K562 (cell line): Measurements from ENCODE around the gene C1QTNF7. TPM values are rescaled to one million over a fixed set of nuclear protein-coding genes. Genes with fewer than 3 reads are reported as not detected.

Source experiments
- ATAC-seq: fragments of 200-7000 bp; cut with Tn5 transposase; 3 replicates; pipeline ENCODE4 v1.9.1; 2020; ENCODE audit warnings: moderate library complexity
- BruUV-seq: library from RNA; stranded (reverse); fragments of 400-500 nt; replicated peaks from 2 replicates; lab custom pipeline; 2021; lab: Mats Ljungman, UMichigan
- CTCF ChIA-PET: fragments of 300-600 bp; formaldehyde crosslinking; extraction: SDS; loops from one replicate; lab custom pipeline; 2021; ENCODE audit warnings: low intra/inter-chr PET ratio; lab: Yijun Ruan, JAX
- POLR2A ChIA-PET: fragments of 300-600, 350-650 bp; sonication (Branson Sonifier 250); formaldehyde crosslinking; extraction: SDS; loops from one replicate; lab custom pipeline; 2021; ENCODE audit warnings: antibody characterized with exemption, inconsistent platforms; lab: Yijun Ruan, JAX
- DNase-seq, 4 experiments: peaks; one replicate each; pipeline versions ENCODE4 v3.0.0 to v3.0.0-alpha.2; 2011 to 2018; ENCODE audit warnings: low spot score in 3 of 4, mixed read lengths in 3 of 4; ENCODE audit errors: extremely low read depth in 1 of 4
- FAIRE-seq: peaks from 2 replicates; lab custom pipeline; 2011; peaks lifted over from hg19 to GRCh38; lab: Jason Lieb, UNC
- H2AFZ ChIP-seq: 2 replicates; pipeline ENCODE4 v1.6.0; 2011; ENCODE audit warnings: low read depth, low read length, control low read depth, inconsistent platforms
- H3K27ac ChIP-seq: fragments of 200-600 bp; 3 replicates; pipeline ENCODE4 v1.8.0; 2011; ENCODE audit warnings: low read depth, mild to moderate bottlenecking, control low read depth, inconsistent platforms, low read length, moderate library complexity, mixed read lengths; ENCODE audit errors: extremely low read depth
- H3K27me3 ChIP-seq, 2 experiments: fragments of 300-600 bp in 1 of 2; 2 replicates in 1 of 2; 3 replicates in 1 of 2; pipeline versions ENCODE4 v1.6.0 to v1.8.0; 2011; ENCODE audit warnings: inconsistent platforms in 2 of 2, low read length in 2 of 2, mild to moderate bottlenecking in 1 of 2, mixed read lengths in 1 of 2, moderate library complexity in 1 of 2; ENCODE audit not compliant: control insufficient read depth in 2 of 2, insufficient read depth in 2 of 2
- H3K36me3 ChIP-seq: fragments of 300-600 bp; 3 replicates; pipeline ENCODE4 v1.8.0; 2011; ENCODE audit warnings: mild to moderate bottlenecking, low read length, inconsistent platforms; ENCODE audit not compliant: control insufficient read depth, insufficient read depth
- H3K4me1 ChIP-seq, 2 experiments: fragments of 200-600 bp in 1 of 2; replicated peaks in 1 of 2; 2 replicates in 1 of 2; 3 replicates in 1 of 2; pipeline versions ENCODE4 v1.5.1 to v1.8.0; 2011; ENCODE audit warnings: inconsistent platforms in 2 of 2, low read length in 2 of 2, mild to moderate bottlenecking in 1 of 2, mixed read lengths in 1 of 2, moderate library complexity in 1 of 2; ENCODE audit not compliant: control insufficient read depth in 2 of 2, insufficient read depth in 2 of 2
- H3K4me2 ChIP-seq: 2 replicates; pipeline ENCODE4 v1.6.1; 2011; ENCODE audit warnings: low read length, control low read depth, inconsistent platforms, mixed read lengths; ENCODE audit not compliant: insufficient read depth
- H3K4me3 ChIP-seq: fragments of 200-600 bp; sonication (generic), shearing (Covaris generic); 2 replicates; pipeline ENCODE4 v1.5.1; 2016; ENCODE audit warnings: control low read depth, inconsistent platforms
- H3K79me2 ChIP-seq: fragments of 200-600 bp; 3 replicates; pipeline ENCODE4 v1.8.0; 2011; ENCODE audit warnings: low read length, inconsistent platforms; ENCODE audit not compliant: control insufficient read depth, insufficient read depth
- H3K9ac ChIP-seq, 2 experiments: 2 replicates each; pipeline versions ENCODE4 v1.6.0 to v1.6.1; 2011; ENCODE audit warnings: low read depth in 2 of 2, low read length in 2 of 2, control low read depth in 1 of 2, inconsistent platforms in 1 of 2, mild to moderate bottlenecking in 1 of 2, mixed read lengths in 1 of 2; ENCODE audit not compliant: insufficient read depth in 1 of 2
- H3K9me1 ChIP-seq: one replicate; pipeline ENCODE4 v1.6.0; 2011; ENCODE audit warnings: inconsistent platforms, mild to moderate bottlenecking, low read length, moderate library complexity; ENCODE audit not compliant: control insufficient read depth, insufficient read depth
- H3K9me3 ChIP-seq: replicated peaks from 2 replicates; pipeline ENCODE4 v1.5.1; 2011; ENCODE audit warnings: low read depth, low read length, inconsistent platforms; ENCODE audit not compliant: control insufficient read depth, insufficient read depth
- H4K20me1 ChIP-seq: replicated peaks from 2 replicates; pipeline ENCODE4 v1.6.1; 2011; ENCODE audit warnings: low read length, inconsistent platforms, mixed read lengths; ENCODE audit not compliant: control insufficient read depth, insufficient read depth
- BRD9 ChIP-seq: fragments of 450-650 bp; IDR thresholded peaks from 2 replicates; pipeline ENCODE4 v1.6.1; 2018; ENCODE audit warnings: low read depth; ENCODE audit not compliant: partially characterized antibody
- CEBPB ChIP-seq: fragments of 450-650 bp; IDR thresholded peaks from 2 replicates; pipeline ENCODE4 v1.6.1; 2016; ENCODE audit warnings: missing genetic modification characterization, missing compliant biosample characterization
- CGGBP1 ChIP-seq: fragments of 250-450 bp; sonication (Bioruptor Pico); IDR thresholded peaks from 2 replicates; pipeline ENCODE4 v1.9.0; 2021; ENCODE audit warnings: mild to moderate bottlenecking
- E2F5 ChIP-seq: sonication (generic); formaldehyde crosslinking; IDR thresholded peaks from 2 replicates; pipeline ENCODE4 v1.8.0; 2022; ENCODE audit warnings: mild to moderate bottlenecking, missing genetic modification reagents
- FOXP1 ChIP-seq: sonication (generic); formaldehyde crosslinking; IDR thresholded peaks from 2 replicates; pipeline ENCODE4 v1.8.0; 2022; ENCODE audit warnings: mild to moderate bottlenecking, missing genetic modification reagents
- GTF2B ChIP-seq: IDR thresholded peaks from 2 replicates; pipeline ENCODE4 v1.6.1; 2011; ENCODE audit not compliant: insufficient read length; ENCODE audit errors: extremely low read depth
- RAD51 ChIP-seq: fragments of 450-650 bp; IDR thresholded peaks from 2 replicates; pipeline ENCODE4 v1.7.1; 2016; ENCODE audit warnings: low read depth, mild to moderate bottlenecking, borderline replicate concordance
- SAP30 ChIP-seq: fragments of 200-600 bp; sonication (generic); IDR thresholded peaks from 2 replicates; pipeline ENCODE4 v1.6.1; 2012; ENCODE audit warnings: borderline replicate concordance, low read depth, mild to moderate bottlenecking, moderate library complexity, low read length, control low read depth, inconsistent platforms; ENCODE audit not compliant: insufficient read depth, poor library complexity, severe bottlenecking
- SIX5 ChIP-seq, 2 experiments: IDR thresholded peaks; 2 replicates each; pipeline ENCODE4 v1.6.1; 2011; ENCODE audit warnings: low read length in 2 of 2, borderline replicate concordance in 1 of 2, low read depth in 1 of 2, mild to moderate bottlenecking in 1 of 2, moderate library complexity in 1 of 2; ENCODE audit not compliant: insufficient read depth in 1 of 2
- SPI1 ChIP-seq: IDR thresholded peaks from 2 replicates; pipeline ENCODE4 v1.6.1; 2011; ENCODE audit warnings: low read depth, low read length, control low read depth, borderline replicate concordance
- TEAD2 ChIP-seq: fragments of 450-650 bp; IDR thresholded peaks from 2 replicates; pipeline ENCODE4 v1.6.1; 2016; ENCODE audit warnings: missing genetic modification characterization, control low read depth, missing compliant biosample characterization
- TFE3 ChIP-seq: fragments of 450-650 bp; formaldehyde crosslinking; IDR thresholded peaks from 2 replicates; pipeline ENCODE4 v1.4.0; 2020; ENCODE audit warnings: mild to moderate bottlenecking, mixed read lengths
- TGIF2 ChIP-seq: sonication (generic); formaldehyde crosslinking; IDR thresholded peaks from 2 replicates; pipeline ENCODE4 v1.8.1; 2022; ENCODE audit warnings: mild to moderate bottlenecking, missing genetic modification reagents, moderate library complexity
- ZNF217 ChIP-seq: sonication (generic); formaldehyde crosslinking; IDR thresholded peaks from 2 replicates; pipeline ENCODE4 v1.8.0; 2022; ENCODE audit warnings: mild to moderate bottlenecking, missing genetic modification reagents
- ZNF398 ChIP-seq: fragments of 250-450 bp; sonication (Bioruptor Pico); IDR thresholded peaks from 2 replicates; pipeline ENCODE4 v1.8.0; 2021; ENCODE audit warnings: moderate library complexity, mild to moderate bottlenecking, inconsistent platforms
- ZNF431 ChIP-seq: sonication (generic); formaldehyde crosslinking; IDR thresholded peaks from 2 replicates; pipeline ENCODE4 v1.8.0; 2022; ENCODE audit warnings: mild to moderate bottlenecking, missing genetic modification reagents
- ZNF780A ChIP-seq: fragments of 250-450 bp; sonication (Bioruptor Pico); IDR thresholded peaks from 2 replicates; pipeline ENCODE4 v1.5.0; 2021; ENCODE audit warnings: mild to moderate bottlenecking
- WGBS: fragments of 100-300 bp; shearing (Covaris generic); methylation state at CpG from one replicate; pipeline ENCODE4 v1.1.6; 2016; ENCODE audit warnings: low coverage, mixed read lengths; ENCODE audit not compliant: insufficient coverage; ENCODE audit errors: missing lambda C conversion rate; 5-methylcytosine and 5-hydroxymethylcytosine counted together
- in situ Hi-C: fragments of 300-500 bp; cut with MboI; formaldehyde crosslinking; loops from 4 replicates; pipeline ENCODE4 v1.15.0; 2018; ENCODE audit warnings: inconsistent platforms, mixed read lengths
- intact Hi-C: fragments of 100-400 bp; cut with micrococcal nuclease; formaldehyde crosslinking; loops from 2 replicates; pipeline ENCODE4 v1.14.2; 2022
- polyA plus RNA-seq, 8 experiments: library from polyadenylated mRNA; depleted of rRNA in 4 of 8; stranded (reverse) in 5 of 8; unstranded in 3 of 8; fragments of >200 nt; fragmentation: Nextera tagmentation in 2 of 8; fragmentation: Illumina TruSeq in 1 of 8; extraction: Ambion mirVana in 2 of 8; extraction: Trizol in 1 of 8; gene quantifications; 2 replicates each; pipeline versions ENCODE4 v1.2.1 to v1.2.3, GENCODE V29; 2011 to 2014; ENCODE audit warnings: inconsistent platforms in 1 of 8, missing spikeins in 1 of 8
- total RNA-seq, 7 experiments: library from RNA; depleted of rRNA in 6 of 7; stranded (reverse); fragments of >200 nt in 6 of 7; fragmentation: Illumina TruSeq in 2 of 7; extraction: Trizol in 2 of 7; gene quantifications; 2 replicates each; pipeline versions ENCODE4 v1.2.1 to v1.2.3, GENCODE V29; 2011 to 2021; ENCODE audit warnings: low replicate concordance in 1 of 7

C1QTNF7 gene
- total and polyA plus RNA-seq, 9 of the 15 experiments (the other 6 are each of a cell fraction or from before 2014, with no cell fraction given), result not detected

- intact Hi-C loops, result no loop called here
- WGBS, result 4% methylated on average over 9 of the region's 9 CpGs
- no peak overlapping the region for H2AFZ ChIP-seq
- no peaks in the 10 kb centered on the region; the same call in 1 of the 2 replicates for H4K20me1 ChIP-seq
- BruUV-seq, result no TSS peak
- CTCF ChIA-PET, result no interaction called here
- H3K9me1 ChIP-seq, result no peaks in the 10 kb centered on the region
- no peak overlapping the region for H3K4me2 ChIP-seq
- no peaks in the 10 kb centered on the region for H3K4me1 ChIP-seq
- H3K79me2 ChIP-seq, result no peaks in the 10 kb centered on the region
- ATAC-seq, result no peak
- no peak for DNase-seq
- in situ Hi-C loops, result no loop called here
- H3K27me3 ChIP-seq, result no peaks in the 10 kb centered on the region
- no peak overlapping the region for H3K4me3 ChIP-seq
- H3K36me3 ChIP-seq, result no peaks in the 10 kb centered on the region
- no peak overlapping the region for H3K27ac ChIP-seq
- no peaks in the 10 kb centered on the region for H3K9me3 ChIP-seq
- TF ChIP-seq ZNF398 (no peak), GTF2B (no peak), ZNF780A (CRISPR knock-in tag) (no peak), RAD51 (no peak), SPI1 (no peak), SAP30 (no peak), BRD9 (no peak), ZNF431 (CRISPR knock-in tag) (no peak), TGIF2 (CRISPR knock-in tag) (no peak), CEBPB (tag) (no peak), TFE3 (CRISPR knock-in tag) (no peak), CGGBP1 (CRISPR knock-in tag) (no peak), TEAD2 (tag) (no peak), E2F5 (CRISPR knock-in tag) (no peak), SIX5 (IDR thresholded peaks at IDR 0.05; ENCODE audit: borderline replicate concordance in 1 of 2, insufficient read depth in 1 of 2, low read depth in 1 of 2, low read length in 2 of 2) (no peak), FOXP1 (CRISPR knock-in tag) (no peak), ZNF217 (CRISPR knock-in tag) (no peak)
- FAIRE-seq, result no peak
- H3K9ac ChIP-seq, result no peak overlapping the region
- POLR2A ChIA-PET, result no interaction called here
Measured at GRCh38 chr4:15400981-15401671, 26.7 kb upstream of the C1QTNF7 start.
